Measurements from ENCODE around the gene RAB37. TPM values are rescaled to one million over a fixed set of nuclear protein-coding genes. Genes with fewer than 3 reads are reported as not detected.

RAB37 gene
- total RNA-seq, 1 donor from 2014 or later = 1.3 TPM

DNA sequence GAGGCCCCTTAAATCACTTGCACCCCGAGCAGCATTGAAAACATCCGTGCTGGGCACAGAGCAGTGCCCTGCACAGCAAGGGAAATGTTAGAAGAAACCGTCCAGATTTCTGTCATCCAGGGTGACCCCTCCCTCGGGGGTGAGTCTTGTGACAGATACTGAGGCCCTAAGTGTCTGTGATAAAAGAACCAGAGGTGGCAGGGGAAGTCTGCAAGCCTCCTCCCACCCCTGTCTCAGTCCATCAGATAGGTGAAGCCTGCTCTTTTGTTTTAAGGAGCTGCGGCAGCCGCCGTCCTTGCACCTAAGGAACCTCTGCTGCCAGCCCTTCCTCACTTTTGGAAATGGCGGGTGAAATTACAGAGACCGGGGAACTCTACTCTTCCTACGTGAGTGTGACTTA lies 39.9 kb downstream of the RAB37 start:
- no peak for DNase-seq (ENCODE audit: low spot score)

DNA sequence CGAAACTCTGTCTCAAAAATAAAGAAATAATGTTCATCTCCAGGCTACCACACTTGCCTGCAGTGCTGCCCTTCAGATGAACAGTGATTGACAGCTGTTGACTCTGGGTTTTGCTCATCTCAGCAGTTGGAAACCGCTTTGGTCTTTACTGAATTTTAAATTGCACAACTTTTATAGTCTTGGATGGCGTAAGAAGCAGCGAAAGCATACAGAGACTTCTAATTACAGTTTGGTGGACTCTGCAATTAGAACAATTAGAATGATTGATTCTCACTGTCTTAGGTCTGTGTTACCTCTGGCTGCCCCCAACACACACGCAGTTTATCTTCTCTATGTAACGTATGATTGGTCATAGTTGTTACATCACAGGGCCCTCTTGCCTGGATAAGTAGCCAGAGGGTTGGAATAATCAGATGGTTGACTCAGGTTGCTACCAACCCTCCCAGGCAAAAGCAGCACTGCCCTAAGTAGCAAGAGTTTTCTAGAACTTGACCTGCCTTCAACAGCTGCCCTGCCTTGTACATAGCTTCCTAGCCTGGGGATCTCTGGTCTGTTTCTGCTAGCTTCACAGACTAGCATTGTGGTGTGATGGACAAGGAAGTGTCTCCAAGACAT lies 41.0 kb downstream of the RAB37 start:
- no peak for DNase-seq (ENCODE audit: low spot score)

DNA sequence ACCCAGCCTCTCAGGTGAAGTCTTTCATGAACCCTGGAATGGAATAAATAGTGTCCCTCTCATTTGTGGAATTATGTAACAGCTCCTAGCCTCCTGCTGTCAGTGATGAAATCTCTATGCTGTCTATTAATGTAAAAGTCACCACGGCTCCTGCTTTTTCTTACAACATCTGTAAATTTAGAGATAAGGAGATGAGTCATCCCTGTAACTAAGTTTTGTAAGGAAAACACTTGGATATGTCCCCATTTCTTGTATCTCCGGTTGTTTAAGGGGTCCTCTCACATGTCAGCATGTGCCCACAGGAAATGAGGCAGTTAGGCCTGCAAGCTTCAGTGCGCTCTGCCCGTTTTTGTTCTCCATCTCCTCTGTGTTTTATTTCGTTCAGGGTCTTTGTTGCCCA lies 41.9 kb downstream of the RAB37 start:
- no peak for DNase-seq (ENCODE audit: low spot score)

DNA sequence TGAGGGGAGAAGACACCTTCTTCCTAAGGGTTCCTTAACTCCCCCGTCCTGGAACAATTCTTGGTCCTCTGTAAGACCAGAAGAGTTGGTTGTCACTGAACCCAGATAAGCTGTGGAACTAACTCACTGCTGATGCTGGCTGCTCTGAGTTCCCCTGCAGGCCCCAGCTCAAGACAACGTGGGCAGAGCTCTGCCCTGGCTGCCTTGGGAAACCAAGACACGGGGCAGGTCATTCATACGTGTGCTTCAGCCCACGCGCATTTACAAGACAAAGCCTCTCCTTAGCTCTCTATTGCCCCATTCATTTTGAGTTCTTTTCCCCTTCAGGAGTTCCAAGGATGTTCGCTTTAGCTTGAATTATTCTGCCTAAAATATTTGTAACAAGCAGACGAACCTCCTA lies 42.4 kb downstream of the RAB37 start:
- no peak for DNase-seq (ENCODE audit: low spot score)

DNA sequence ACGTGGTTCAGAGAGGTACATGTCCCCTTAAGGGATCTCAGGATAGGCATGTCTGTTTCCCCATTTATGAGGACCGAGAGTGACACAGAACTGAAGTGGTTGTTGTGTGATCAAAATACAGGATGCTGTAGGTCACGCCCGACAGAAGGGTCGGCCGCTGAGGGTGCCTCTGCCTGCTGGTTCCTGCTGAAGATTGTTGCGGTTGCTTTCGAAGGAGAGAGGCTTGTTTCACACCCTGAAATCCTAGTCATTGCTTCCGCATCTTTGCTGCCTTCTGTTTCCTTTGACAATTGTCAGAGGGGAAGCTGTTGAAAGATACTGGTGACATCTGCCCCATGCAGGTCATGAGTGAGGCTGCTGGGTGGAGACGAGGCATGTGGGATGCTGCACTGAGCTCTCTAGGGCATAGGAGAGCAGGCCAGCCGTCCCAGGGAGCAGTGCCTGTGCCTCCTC lies 42.9 kb downstream of the RAB37 start:
- DNase-seq (ENCODE audit: low spot score) = no peak

DNA sequence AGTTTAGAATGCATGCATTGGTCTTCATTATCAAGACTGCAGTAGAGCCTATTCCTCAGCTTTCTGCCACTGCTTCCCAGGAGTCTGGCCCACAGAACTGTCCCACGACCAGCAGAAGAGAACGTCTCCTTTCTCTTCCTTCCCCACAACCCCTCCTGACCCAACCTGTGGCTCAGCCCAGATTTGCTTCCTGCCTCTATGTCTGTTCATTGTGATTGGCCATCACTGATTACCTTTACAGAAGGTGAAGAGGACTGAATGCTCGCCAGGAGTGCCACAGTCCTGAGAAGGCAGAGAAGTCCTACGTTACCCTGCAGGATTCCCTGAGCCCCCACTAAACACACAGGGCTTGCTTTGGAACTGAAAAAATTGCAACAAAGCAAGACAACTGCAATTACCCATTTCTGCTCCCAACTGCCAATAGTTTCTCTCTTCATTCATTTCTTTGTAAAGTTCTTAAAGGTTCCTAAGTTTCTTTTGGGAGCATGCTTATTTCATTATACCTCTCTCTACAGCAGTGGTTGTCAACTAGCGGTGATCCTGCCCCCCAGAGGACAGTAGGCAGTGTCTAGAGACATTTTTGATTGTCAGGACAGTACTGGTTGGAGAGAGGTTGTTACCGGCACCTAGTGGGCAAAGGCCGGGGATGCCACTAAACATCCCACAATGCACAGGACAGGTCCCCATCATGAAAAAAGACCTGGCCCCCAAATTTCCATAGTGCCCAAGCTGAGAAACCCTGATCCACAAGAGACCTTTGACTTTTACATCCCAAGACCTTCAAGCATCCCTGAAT lies 43.6 kb downstream of the RAB37 start:
- no peak for DNase-seq (ENCODE audit: low spot score)

DNA sequence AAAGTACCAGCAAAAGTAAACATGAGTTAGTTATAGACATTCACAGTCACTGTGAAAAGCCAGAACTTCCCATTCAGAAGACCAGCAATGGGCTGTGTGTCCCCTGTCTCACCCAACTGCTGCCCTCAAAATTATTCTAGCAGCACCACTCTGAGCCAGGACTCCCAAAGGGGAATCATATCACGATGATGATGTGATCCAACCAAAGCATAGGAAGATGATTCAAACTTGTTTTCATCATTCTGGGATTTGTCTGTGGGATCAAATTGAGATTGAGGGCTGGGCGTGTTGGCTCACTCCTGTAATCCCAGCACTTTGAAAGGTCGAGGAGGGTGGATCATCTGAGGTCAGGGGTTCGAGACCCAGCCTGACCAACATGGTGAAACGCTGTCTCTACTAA lies 45.5 kb downstream of the RAB37 start:
- no peak for DNase-seq (ENCODE audit: low spot score)

DNA sequence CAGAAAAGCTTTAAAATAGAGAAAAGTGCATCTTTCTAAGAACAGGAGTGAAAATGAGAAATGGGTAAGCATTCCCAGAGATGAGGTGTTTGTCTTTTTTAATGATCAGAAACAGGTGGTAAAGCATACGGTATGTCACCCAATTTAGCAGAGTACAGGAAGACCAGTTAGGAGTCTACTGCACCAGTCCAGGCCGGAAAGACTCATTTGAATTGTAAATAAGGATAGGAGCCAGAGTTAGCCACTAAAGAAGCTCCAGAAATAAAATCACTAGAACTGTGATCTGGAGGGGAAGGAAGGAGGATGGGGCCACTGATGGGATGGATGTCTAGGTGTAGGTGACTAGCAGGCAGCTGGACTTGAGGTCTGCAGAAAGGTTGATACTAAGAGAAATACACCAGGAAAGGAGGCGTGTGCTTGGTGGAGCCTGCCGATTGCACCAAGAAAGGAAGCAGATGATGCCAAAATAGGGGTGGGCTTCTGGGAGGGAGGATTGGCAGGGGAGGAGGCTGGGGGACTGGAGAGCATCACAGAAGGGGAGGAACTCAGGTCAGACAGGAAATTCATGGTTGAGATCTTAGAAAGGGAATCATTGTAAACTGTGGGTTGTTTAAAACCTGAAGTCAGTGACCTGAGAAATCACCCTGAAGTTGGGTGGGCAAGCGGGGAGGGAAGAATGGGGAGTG lies 47.2 kb downstream of the RAB37 start:
- no peak for DNase-seq (ENCODE audit: low spot score)

DNA sequence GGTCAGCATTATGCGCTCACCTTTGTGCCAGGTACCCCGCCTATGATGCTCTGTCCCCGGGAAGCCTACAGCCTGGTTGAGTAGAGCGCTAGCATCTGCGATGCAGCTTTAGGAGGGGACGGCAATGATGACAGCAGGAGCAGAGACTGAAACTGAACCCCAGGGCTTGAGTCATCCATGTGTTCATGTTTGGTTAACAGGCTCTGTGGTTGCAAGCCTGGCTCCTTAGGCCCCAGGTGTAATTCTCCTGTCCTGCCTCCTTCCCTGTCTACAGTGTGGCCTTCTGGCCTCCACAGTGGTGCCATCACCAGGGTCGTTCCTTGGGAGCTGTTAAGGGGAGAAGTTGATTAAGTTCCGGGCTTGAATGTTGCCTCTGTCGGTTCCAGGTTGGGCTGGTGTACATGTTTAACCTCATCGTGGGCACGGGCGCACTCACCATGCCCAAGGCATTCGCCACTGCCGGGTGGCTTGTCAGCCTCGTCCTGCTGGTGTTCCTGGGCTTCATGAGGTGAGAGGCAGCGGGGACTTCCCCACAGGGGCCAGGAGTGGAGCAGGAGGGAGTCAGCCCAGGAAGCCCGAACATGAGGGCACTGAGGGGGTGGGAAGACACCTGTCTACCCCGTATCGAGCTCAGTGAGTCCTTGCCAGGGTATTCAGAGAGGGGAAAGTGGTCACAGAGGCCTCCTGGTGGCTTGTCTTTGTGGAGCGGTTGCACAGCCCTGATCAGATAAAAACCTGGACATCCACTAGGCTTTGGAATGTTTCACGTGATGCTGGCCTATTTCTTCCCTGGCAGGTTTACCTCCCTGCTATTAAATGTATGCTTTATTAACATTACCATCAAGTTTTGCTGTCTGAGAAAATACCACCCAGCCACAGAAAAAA lies 48.3 kb downstream of the RAB37 start:
- no peak for DNase-seq (ENCODE audit: low spot score)

DNA sequence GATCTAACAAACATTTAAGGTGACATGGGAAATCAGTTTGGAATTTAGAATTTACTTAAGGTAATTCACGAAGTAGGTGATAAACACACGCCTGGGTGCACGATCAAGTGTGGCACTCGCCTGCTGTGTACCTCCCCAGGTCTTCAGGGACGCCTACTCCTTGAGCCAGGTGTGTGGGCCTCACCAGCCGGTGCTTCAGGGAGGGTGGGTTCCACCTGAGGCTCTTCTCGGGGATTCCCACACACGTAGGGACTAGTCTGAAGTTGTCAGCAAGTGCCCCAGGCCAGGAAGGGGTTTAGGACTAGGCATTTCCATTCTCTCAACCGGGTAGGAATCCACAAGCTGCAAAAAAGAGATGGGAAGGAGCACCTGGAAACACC lies 48.9 kb downstream of the RAB37 start:
- no peak for DNase-seq (ENCODE audit: low spot score)

DNA sequence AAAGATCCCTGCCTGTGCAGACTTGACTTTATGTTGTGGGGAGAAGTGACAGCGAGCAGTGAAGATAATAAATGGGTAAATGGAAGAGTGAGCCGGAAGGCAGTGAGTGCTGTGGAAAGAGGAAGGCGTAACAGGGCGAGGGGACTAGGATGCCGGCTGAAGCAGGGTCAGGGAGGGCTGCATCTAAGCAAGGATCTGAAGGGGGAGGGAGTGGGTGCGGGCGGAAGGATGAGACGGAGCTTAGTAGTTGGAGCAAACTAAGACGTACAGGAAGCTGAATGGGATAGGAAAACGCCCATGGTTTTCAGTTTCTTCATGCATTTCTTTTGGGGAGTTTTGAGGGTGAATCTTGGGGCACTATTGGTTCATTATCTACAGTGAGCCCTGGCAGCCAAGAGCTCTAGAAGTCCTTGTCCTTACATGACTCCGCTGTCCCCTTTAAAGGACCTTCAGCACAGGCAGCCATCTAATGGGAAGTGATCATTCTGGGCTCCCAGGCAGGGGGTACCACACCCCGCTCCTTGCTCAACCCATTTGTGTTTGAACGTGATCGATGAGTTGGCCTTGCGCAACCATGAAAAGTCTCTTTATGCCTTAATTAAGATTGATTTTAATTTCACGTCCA lies 49.5 kb downstream of the RAB37 start:
- DNase-seq (ENCODE audit: low spot score) = no peak

DNA sequence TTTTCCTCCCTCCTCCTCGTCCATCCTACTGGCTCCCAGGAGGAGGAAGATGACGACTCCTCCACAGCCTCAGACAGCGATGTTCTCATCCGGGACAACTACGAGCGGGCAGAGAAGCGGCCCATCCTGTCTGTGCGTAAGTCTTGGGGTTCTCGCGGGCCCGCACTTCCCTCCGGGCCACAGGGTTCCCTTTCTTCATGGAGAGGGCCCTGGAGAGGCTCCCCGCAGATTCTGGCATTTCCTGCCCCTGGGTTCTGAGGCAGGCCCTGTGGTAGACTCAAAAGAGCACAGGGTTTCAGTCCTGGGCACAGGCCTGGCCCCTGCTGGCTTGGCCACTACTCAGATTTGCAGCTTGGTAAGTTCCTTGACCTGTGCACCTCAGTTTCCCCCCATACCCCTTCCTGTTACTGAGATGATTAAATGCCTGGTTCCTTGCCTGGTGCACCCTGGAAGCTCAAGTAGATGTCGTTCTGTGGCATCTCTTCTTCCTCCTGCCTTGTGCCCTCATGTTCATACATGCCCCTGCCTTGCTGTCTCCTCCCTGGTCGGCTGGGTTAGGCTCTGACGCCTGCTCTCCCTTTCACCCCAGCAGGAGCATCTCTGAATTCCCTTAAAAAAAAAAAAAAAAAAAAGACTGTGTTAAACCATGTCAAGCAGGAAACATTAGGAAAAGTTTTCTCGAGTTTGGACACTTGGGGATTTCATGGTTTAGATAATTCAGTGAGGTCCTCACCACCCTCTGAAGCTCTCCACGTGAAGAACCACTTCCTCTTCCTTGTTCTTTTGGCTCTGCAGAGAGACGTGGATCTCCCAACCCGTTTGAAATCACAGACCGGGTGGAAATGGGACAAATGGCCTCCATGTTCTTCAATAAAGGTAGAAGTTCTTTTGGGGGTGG lies 53.4 kb downstream of the RAB37 start:
- DNase-seq (ENCODE audit: low spot score) = no peak

DNA sequence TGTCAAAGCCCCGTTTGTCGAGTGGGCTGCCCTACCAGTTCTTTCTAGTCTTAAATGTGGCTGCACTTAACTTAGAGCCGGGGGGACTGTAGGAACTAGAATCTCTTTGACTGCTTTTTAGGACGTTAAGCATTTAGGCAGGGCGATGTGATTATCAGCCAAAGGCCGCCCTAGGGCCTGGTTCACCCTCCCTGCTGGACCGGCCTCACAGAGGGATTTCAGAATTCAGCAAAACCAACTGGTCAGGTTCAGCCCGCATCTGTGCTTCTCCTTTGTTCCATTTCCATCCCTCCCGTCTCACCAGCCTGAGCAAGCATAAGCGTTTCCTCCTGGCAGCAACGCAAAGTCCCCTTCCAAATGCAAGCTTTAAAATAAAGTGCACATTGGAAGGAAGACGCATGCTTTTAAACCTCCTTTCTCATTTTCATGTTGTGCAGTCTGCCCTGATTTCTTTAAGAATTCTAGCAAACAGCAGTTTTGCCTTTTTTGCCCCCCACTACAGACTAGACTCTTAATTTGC lies 55.6 kb downstream of the RAB37 start:
- no peak for DNase-seq (ENCODE audit: low spot score)

DNA sequence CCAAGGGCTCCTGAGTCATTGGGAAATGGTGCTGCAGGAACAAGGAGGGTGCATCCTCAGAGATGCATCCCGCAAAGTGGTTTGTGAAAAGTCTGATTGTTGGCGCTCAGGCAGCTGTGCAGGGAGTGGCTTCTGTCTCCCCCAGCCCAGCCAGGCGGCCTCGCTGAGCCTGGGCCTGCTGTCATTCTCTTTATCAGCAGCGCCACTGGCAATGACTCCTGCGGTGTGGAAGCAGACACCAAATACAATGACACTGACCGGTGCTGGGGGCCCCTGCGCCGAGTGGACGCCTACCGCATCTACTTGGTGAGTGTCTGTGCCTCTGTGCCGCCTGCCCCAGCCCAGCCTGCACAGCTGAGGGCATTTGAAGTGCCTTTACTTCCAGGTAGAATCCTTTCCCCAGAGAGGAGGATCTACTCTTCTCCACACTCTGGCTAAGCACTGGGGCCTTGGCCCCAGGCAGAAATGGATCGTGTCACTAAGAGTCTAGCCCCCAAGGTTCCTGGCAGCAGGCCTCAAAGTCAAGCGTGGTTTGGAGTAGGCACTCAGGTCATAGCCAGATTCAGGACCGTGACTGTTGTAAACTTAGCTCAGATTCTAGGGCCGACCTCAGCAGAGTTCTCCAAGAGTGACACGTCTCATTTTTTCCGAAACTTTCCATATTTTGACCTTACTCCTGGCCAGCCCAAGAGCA lies 58.4 kb downstream of the RAB37 start:
- DNase-seq (ENCODE audit: low spot score) = no peak

DNA sequence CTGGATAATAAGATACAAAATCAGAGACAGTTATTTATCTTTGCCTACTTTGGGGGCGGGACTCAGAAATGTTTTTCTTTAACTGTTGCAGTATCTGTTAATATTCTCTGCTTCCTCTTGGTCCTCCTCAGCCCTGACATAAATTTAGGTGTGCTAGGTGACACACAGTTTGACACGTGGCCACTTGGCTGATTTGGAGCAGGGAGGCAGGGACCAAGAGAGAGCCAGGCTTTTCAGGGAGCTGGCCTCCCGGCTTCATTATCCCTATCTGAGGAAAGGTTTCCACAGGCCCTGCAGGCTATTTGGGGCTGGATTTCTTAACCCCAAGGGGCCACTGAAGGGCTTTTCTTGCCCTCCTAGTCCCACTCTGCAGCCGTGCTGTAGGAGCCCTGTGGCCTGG lies 59.2 kb downstream of the RAB37 start:
- no peak for DNase-seq (ENCODE audit: low spot score)

DNA sequence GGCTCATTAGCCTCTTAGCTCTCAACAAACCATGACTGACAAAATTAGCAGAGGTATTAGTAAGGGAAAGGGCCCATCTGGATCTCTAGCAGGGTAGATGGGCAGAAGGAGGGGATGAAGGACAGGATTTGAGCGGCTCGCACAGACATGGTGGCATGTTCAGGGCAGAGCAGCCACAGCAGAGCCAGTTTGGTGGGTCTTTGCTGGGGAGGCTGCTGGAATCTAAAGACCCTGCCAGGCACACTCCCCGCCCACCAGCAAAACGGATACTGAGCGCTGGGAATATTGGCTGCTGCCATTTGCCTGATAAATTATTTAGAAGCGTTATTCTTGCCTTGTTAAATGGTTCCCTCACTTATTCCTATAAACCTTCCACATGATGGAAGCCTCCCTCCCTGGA lies 59.8 kb downstream of the RAB37 start:
- no peak for DNase-seq (ENCODE audit: low spot score)

Measured in mesenteric fat pad (tissue), 1 donor.